CD14-positive monocyte (primary cell): ENCODE data around the gene OR13J1. TPM values are rescaled to one million over a fixed set of nuclear protein-coding genes. Genes with fewer than 3 reads are reported as not detected.

Experiments
- DNase-seq, 3 donors: peaks; one replicate each; pipeline ENCODE4 v3.0.0-alpha.2; 2011 to 2022
- H2AFZ ChIP-seq: 2 replicates; pipeline ENCODE4 v1.6.0; 2012; ENCODE audit warnings: mild to moderate bottlenecking, low read depth, low read length, inconsistent platforms; ENCODE audit not compliant: insufficient read depth, poor library complexity, severe bottlenecking
- H3K27ac ChIP-seq, 2 donors: 1 replicate in 1 of 2; 2 replicates in 1 of 2; pipeline ENCODE4 v1.5.1; 2012 to 2013; ENCODE audit warnings: low read length in 2 of 2, control low read depth in 1 of 2, inconsistent platforms in 1 of 2, low read depth in 1 of 2, mild to moderate bottlenecking in 1 of 2
- H3K27me3 ChIP-seq, 2 donors: one replicate each; pipeline versions ENCODE4 v1.6.0 to v1.6.1; 2011 to 2013; ENCODE audit warnings: low read length in 2 of 2; ENCODE audit not compliant: control insufficient read depth in 2 of 2, insufficient read depth in 2 of 2
- H3K36me3 ChIP-seq, 2 donors: replicated peaks in 1 of 2; 1 replicate in 1 of 2; 2 replicates in 1 of 2; pipeline versions ENCODE4 v1.5.1 to v1.6.1; 2012 to 2013; ENCODE audit warnings: low read length in 2 of 2, control low read depth in 1 of 2, inconsistent platforms in 1 of 2, mild to moderate bottlenecking in 1 of 2; ENCODE audit not compliant: insufficient read depth in 2 of 2, control insufficient read depth in 1 of 2
- H3K4me1 ChIP-seq, 2 donors: 1 replicate in 1 of 2; 2 replicates in 1 of 2; pipeline versions ENCODE4 v1.5.1 to v1.6.1; 2012 to 2013; ENCODE audit warnings: low read length in 2 of 2, control low read depth in 1 of 2, inconsistent platforms in 1 of 2, mild to moderate bottlenecking in 1 of 2, moderate library complexity in 1 of 2; ENCODE audit not compliant: insufficient read depth in 2 of 2, control insufficient read depth in 1 of 2
- H3K4me2 ChIP-seq: replicated peaks from 2 replicates; pipeline ENCODE3; 2012; ENCODE audit warnings: low read length, moderate library complexity, mild to moderate bottlenecking; ENCODE audit not compliant: poor library complexity, severe bottlenecking; ENCODE audit errors: extremely low read depth
- H3K4me3 ChIP-seq, 3 experiments: fragments of 200-600 bp in 1 of 3; sonication (generic) in 1 of 3; replicated peaks in 1 of 3; 1 replicate in 2 of 3; 2 replicates in 1 of 3; pipeline ENCODE4 v1.5.1; 2011 to 2013; ENCODE audit warnings: low read length in 3 of 3, mild to moderate bottlenecking in 3 of 3, control low read depth in 2 of 3, low read depth in 2 of 3, inconsistent platforms in 1 of 3, moderate library complexity in 1 of 3
- H3K79me2 ChIP-seq: 2 replicates; pipeline ENCODE4 v1.6.0; 2012; ENCODE audit warnings: mild to moderate bottlenecking, control low read depth, inconsistent platforms, low read length, moderate library complexity; ENCODE audit not compliant: insufficient read depth
- H3K9ac ChIP-seq: 2 replicates; pipeline ENCODE4 v1.6.0; 2017; ENCODE audit warnings: low read length, mild to moderate bottlenecking; ENCODE audit not compliant: insufficient read depth, poor library complexity, severe bottlenecking
- H3K9me3 ChIP-seq, 2 donors: replicated peaks in 1 of 2; 1 replicate in 1 of 2; 2 replicates in 1 of 2; pipeline versions ENCODE4 v1.5.1 to v1.6.1; 2012 to 2013; ENCODE audit warnings: low read length in 2 of 2, control low read depth in 1 of 2; ENCODE audit not compliant: control insufficient read depth in 1 of 2, insufficient read depth in 1 of 2
- H4K20me1 ChIP-seq: 2 replicates; pipeline ENCODE4 v1.6.0; 2012; ENCODE audit warnings: mild to moderate bottlenecking, low read length, control low read depth, moderate library complexity; ENCODE audit not compliant: insufficient read depth
- H3K27ac Mint-ChIP-seq, 7 donors: one replicate each; pipeline ENCODE4 v1.8.0; 2020; ENCODE audit warnings: mild to moderate bottlenecking in 7 of 7, mixed read lengths in 7 of 7, moderate library complexity in 6 of 7, inconsistent platforms in 2 of 7
- H3K27me3 Mint-ChIP-seq, 3 donors: one replicate each; pipeline ENCODE4 v1.8.0; 2021 to 2022; ENCODE audit warnings: low read depth in 3 of 3, mild to moderate bottlenecking in 3 of 3, mixed read lengths in 3 of 3, moderate library complexity in 3 of 3, inconsistent platforms in 1 of 3
- H3K36me3 Mint-ChIP-seq, 2 donors: one replicate each; pipeline ENCODE4 v1.8.0; 2020; ENCODE audit warnings: mixed read lengths in 2 of 2, inconsistent platforms in 1 of 2, mild to moderate bottlenecking in 1 of 2
- H3K4me1 Mint-ChIP-seq: one replicate; pipeline ENCODE4 v1.8.0; 2020; ENCODE audit warnings: mild to moderate bottlenecking, mixed read lengths
- H3K4me3 Mint-ChIP-seq, 2 donors: one replicate each; pipeline ENCODE4 v1.8.0; 2020; ENCODE audit warnings: mild to moderate bottlenecking in 2 of 2, mixed read lengths in 2 of 2, moderate library complexity in 1 of 2
- H3K9me3 Mint-ChIP-seq, 7 donors: one replicate each; pipeline ENCODE4 v1.8.0; 2020 to 2022; ENCODE audit warnings: mixed read lengths in 7 of 7, mild to moderate bottlenecking in 6 of 7, moderate library complexity in 6 of 7, inconsistent platforms in 2 of 7
- CTCF ChIP-seq: fragments of 200-600 bp; IDR thresholded peaks from one replicate; pipeline ENCODE4 v1.8.0; 2022; ENCODE audit warnings: antibody characterized with exemption, mild to moderate bottlenecking
- WGBS: methylation state at CpG from one replicate; pipeline ENCODE4 v1.1.5; 2013; ENCODE audit warnings: missing lambda C conversion rate; ENCODE audit not compliant: insufficient coverage; 5-methylcytosine and 5-hydroxymethylcytosine counted together
- intact Hi-C, 2 donors: fragments of 100-400 bp; cut with micrococcal nuclease; formaldehyde crosslinking; loops; one replicate each; pipeline versions ENCODE4 v1.15.0 to v1.15.1; 2023
- polyA plus RNA-seq, 3 donors: library from polyadenylated mRNA; depleted of rRNA in 1 of 3; unstranded in 2 of 3; stranded (reverse) in 1 of 3; fragments of 300-500 nt in 2 of 3; fragments of >200 nt in 1 of 3; fragmentation: Illumina TruSeq in 2 of 3; gene quantifications; 1 replicate in 2 of 3; 2 replicates in 1 of 3; pipeline ENCODE4 v1.2.3, GENCODE V29; 2012 to 2021

The OR13J1 gene
- polyA plus RNA-seq, 3 donors = not detected

- peaks cover 6 to 21% (median 13%) of the 10 kb centered on the region in 3 donors for H3K27me3 Mint-ChIP-seq
Measured at GRCh38 chr9:35904338-35904737, 34.1 kb upstream of the OR13J1 start.

GRCh38 chr9:35903049-35903448 lies 32.8 kb upstream of the OR13J1 start:
- Histone ChIP-seq H2AFZ (no peak overlapping the region), H3K36me3 (no peaks in the 10 kb centered on the region), H3K27me3 (peaks cover 0 to 2% of the 10 kb centered on the region in 2 donors), H3K79me2 (no peaks in the 10 kb centered on the region), H3K4me3 (no peak overlapping the region), H3K4me2 (no peak overlapping the region), H3K4me1 (peaks cover 20 to 22% of the 10 kb centered on the region in 2 donors), H4K20me1 (no peaks in the 10 kb centered on the region), H3K9me3 (no peaks in the 10 kb centered on the region), H3K27ac (no peak overlapping the region), H3K9ac (no peak overlapping the region)
- no peak overlapping the region for H3K27ac Mint-ChIP-seq
- H3K36me3 Mint-ChIP-seq = no peaks in the 10 kb centered on the region
- peaks cover 24% of the 10 kb centered on the region for H3K4me1 Mint-ChIP-seq
- intact Hi-C loops = loop anchor here in 1 of 2 donors (5.0 kb wide), 1 partner anchor 44 kb away; no protein-coding TSS in a partner anchor
- peaks cover 0 to 2% (median 0%) of the 10 kb centered on the region in 7 donors for H3K9me3 Mint-ChIP-seq
- H3K27me3 Mint-ChIP-seq = peaks cover 9 to 26% (median 17%) of the 10 kb centered on the region in 3 donors
- H3K4me3 Mint-ChIP-seq = no peak overlapping the region
- DNase-seq = peak; percentile 30 to 54 (median 40)
- WGBS = 13% methylated on average over 1 of the region's 3 CpGs
- peak; percentile 89 for TF ChIP-seq CTCF

More at GRCh38 chr9:35904338-35904737, 34.1 kb upstream of the OR13J1 start:
- H3K4me3 ChIP-seq = no peak overlapping the region
- DNase-seq = no peak
- no peak overlapping the region for H3K27ac Mint-ChIP-seq
- H3K4me1 Mint-ChIP-seq = peaks cover 34% of the 10 kb centered on the region
- 82% methylated on average over 2 of the region's 8 CpGs for WGBS
- H3K27ac ChIP-seq = no peak overlapping the region
- H3K27me3 ChIP-seq = no peaks in the 10 kb centered on the region
- TF ChIP-seq CTCF = no peak
- H3K36me3 Mint-ChIP-seq = no peaks in the 10 kb centered on the region
- H3K4me1 ChIP-seq = peaks cover 28 to 32% of the 10 kb centered on the region in 2 donors
- H3K4me3 Mint-ChIP-seq = no peak overlapping the region
- H3K36me3 ChIP-seq = no peaks in the 10 kb centered on the region
- H2AFZ ChIP-seq = no peak overlapping the region
- intact Hi-C loops = loop anchor here in 1 of 2 donors (5.0 kb wide), 1 partner anchor 43 kb away; no protein-coding TSS in a partner anchor
- H3K9me3 ChIP-seq = no peaks in the 10 kb centered on the region
- no peak overlapping the region for H3K4me2 ChIP-seq
- no peaks in the 10 kb centered on the region for H4K20me1 ChIP-seq
- H3K9me3 Mint-ChIP-seq = peaks cover 0 to 2% (median 0%) of the 10 kb centered on the region in 7 donors
- no peak overlapping the region for H3K9ac ChIP-seq
- H3K79me2 ChIP-seq = no peaks in the 10 kb centered on the region
